DMS153 (cell line): Measurements from ENCODE around the gene ZSCAN22.
"Not testable (repeated sequence)": the region's sequence is repeated elsewhere in the genome, so short reads cannot be mapped to it uniquely, and the experiment has no call there.

ENCODE experiments used
- DNase-seq: peaks from one replicate; lab custom pipeline; 2025; lab: John Stamatoyannopoulos, UW

The ZSCAN22 gene

GRCh38 chr19:58374200-58374599 is 47.4 kb downstream of the ZSCAN22 start:
- no peak for DNase-seq

DNA sequence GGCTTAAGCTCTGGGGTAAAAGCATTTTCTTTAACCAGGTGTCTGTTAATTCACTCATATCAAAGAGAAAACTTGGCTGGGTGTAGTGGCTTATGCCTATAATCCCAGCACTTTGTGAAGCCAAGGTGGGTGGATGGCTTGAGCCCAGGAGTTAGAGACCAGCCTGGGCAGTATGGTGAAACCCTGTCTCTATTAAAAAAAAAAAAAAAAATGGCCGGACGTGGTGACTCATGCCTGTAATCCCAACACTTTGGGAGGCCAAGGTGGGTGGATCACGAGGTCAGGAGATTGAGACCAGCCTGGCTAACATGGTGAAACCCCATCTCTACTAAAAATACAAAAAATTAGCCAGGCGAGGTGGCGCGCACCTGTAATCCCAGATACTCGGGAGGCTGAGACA is 49.9 kb downstream of the ZSCAN22 start:
- not testable (repeated sequence) for DNase-seq

- DNase-seq, result no peak
Observed at GRCh38 chr19:58379246-58379645, 52.5 kb downstream of the ZSCAN22 start.

GRCh38 chr19:58380037-58380661 is 53.4 kb downstream of the ZSCAN22 start:
- no peak for DNase-seq

GRCh38 chr19:58380662-58381459 is 54.1 kb downstream of the ZSCAN22 start, which contains the start of gene ZNF837:
Gene ZNF837 (minus strand): TSS chr19:58381030. CDS start chr19:58369332, 11,698 bp downstream.
- DNase-seq, result peak; percentile 100

DNA sequence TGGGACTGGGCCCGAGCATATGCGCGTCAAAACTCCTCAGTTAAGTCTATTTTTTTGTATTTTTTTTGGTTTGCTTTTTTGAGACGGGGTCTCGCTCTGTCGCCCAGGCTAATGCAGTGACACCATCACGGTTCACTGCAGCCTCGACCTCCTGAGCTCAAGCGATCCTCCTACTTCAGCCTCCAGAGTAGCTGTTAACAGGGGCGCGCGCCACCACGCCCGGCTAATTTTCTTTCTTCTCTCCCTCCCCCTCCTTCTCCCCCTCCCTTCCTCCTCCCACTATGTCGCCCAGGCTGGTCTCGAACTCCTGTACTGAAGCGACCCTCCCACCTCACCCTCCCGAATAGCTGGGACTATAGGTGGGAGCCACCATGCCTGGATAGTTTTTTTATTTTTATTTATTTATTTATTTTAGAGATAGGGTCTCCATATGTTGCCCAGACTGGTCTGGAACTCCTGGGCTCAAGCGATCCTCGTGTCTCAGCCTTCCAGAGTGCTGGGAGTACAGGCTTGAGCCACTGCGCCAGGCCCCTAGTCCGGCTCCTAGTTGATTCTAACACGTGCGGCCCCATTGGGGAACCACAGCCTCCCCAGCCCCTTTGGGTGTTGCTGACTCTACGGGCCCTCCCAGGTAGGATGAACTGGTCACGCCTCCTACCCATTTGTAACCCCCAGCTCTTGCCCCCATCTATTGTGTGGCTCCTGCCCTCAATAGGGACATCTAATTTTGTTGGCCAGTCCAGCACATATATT is 54.8 kb downstream of the ZSCAN22 start:
- no peak for DNase-seq

DNA sequence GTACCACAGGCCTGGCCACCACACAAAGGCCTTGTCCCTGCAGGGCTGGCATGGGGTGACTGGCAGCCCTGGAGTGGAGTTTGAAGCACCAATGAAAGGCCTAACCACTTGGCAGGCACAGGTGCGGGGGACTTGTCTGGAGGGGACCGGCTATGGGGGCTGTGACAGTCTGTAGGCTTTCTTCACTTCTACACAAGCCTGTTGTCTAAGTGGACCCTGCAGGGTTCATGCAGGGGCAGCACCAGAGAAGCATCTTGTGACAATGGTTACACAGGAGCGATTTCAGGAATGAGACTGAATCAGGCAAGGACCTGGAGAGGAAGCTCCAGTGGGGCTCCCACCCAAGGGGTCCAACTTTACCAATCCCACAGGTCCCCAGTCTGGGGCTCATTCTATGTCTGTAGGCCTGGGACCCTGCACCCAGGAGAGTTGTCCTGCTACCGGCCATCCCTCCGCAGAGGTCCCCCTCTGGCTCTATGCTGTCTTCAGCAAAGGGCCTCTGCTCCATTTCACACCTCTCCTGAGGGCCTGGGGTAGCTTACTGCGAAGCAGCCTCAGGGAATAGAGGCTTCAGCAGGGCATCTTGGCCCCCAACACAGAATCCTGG is 56.3 kb downstream of the ZSCAN22 start:
- no peak for DNase-seq

DNA sequence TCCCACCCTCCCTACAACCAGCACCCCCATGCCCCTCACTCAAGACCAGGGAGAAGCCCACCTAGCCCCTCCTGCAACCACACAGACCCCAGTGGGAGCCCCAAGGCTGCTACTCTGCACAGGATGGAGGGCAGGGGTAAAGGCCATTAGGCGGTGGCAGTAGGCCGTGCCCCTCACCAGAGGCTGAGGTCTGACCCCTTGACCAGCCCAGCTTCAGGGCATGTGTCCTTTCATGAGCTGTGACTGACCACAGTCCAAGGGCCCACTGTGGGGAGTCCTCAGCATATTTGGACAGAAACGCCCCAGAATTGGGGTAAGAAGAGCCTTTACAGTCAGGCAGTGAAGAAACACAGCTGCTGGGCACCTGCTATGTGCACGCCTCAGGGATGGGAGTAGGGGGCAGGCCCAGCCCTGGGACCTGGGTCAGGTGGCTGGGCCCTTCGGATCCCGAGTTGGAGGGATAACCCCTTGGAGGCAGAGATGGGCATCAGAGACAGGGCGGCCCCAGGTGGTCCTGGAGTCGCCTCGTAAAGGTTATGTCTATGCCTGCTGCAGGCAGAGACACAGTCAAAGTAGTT is 58.6 kb downstream of the ZSCAN22 start:
- DNase-seq, result no peak

GRCh38 chr19:58385891-58386575 is 59.2 kb downstream of the ZSCAN22 start:
- no peak for DNase-seq

DNA sequence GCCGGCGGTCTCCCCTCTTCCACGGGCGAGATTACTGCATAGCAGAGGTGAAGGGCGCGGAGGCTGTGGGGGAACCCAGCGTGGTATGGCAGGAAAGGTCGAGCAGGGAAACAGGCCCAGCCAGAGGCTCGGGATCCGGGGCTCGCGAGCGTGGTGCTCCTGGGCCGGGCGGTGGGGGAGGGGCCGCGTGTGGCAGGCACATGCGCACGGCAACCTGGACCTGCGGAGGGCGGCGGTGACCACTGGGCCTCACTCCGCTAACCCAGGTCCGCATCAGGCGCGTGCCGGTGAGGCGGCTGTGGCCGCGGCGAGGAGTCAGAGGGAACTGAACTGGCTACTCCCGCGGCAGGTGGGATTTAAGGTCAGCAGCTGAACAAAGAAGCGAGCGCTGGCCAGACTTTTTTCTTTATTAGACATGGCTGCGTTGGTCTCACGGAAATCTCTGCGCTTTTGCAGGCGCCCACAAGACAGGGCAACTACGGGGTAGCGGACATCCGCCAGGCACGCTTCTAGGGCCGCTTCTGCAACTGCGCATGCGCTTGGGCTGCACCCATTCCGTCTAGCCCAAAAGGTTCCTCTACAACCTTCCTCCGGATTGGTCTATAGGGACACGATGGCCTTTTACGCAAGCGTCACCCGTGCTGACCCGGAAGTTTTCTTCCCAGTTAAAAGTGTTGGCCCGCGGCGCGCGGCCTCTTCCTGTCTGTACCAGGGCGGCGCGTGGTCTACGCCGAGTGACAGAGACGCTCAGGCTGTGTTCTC is 60.0 kb downstream of the ZSCAN22 start, which contains the start of gene RPS5:
TSS of gene RPS5 (plus strand) at position 694 of the 762 bp plus-strand sequence. CDS start 869 bp downstream, outside the sequence.
- DNase-seq, result peak; percentile 99

DNA sequence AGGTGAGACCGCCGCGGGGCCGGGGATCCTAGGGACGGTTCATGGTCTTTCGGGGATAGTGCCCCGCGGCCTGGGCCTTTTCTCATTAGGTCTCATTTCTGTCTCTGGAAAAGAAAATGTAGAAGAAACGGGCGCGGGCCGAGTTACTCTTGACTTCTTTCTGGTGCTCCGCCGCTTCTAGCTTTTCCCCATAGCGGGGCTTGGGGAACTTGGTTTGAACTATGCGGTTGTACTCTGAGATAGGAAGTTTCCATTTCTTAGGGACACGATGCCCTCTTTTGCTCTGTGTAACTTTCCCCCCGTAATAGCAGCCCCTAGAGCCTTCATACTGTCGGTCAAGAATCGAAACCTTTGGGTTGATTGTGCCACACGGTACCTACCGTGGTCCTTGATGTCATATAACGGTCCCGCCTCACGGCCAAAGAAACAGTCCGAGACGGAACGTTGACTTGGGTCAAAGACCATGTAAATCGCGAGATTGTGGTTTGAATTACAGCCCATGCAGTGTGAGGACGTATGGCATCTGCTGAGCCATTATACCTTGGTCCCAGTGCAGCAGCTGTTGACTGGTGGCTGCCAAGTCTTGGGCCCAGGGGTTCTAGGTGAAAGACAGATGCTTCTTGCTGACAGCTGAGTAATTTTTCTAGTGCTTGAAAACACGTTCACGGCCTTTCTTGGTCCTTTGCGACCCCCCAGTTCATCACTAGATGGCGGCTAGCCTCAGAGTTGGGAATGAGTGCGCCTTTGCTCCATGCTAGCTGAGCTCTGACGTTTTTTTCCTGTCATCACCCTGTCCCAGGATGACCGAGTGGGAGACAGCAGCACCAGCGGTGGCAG is 60.8 kb downstream of the ZSCAN22 start:
- DNase-seq, result no peak

DNA sequence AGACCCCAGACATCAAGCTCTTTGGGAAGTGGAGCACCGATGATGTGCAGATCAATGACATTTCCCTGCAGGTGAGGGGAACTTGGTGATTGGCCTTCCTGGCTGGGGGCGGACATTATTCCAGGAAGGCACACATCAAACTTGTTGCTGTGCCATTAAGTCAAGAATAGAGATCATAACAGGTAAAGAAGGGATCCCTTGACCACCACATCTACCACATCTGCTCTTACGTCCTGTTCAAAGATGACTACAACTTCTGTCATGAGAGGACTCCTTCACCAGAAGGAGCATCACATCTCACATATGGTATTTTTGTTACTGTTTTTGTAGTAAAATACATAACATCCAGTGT is 61.4 kb downstream of the ZSCAN22 start:
- no peak for DNase-seq
